HepG2 (cell line): ENCODE data around the gene C12orf43. TPM values are rescaled to one million over a fixed set of nuclear protein-coding genes. Genes with fewer than 3 reads are reported as not detected.
A peak's percentile ranks its signal among the peaks of the same experiment; 100 is the strongest.

Experiments used
- ATAC-seq: fragments of 200-7000 bp; cut with Tn5 transposase; 3 replicates; pipeline ENCODE4 v1.9.1; 2020; ENCODE audit warnings: mild to moderate bottlenecking, moderate library complexity
- BruUV-seq: library from RNA; stranded (reverse); fragments of 400-500 nt; replicated peaks from 2 replicates; lab custom pipeline; 2021; lab: Mats Ljungman, UMichigan
- CTCF ChIA-PET: fragments of 300-600 bp; formaldehyde crosslinking; extraction: SDS; loops from one replicate; lab custom pipeline; 2021; ENCODE audit warnings: low total read pairs, inconsistent platforms, low intra/inter-chr PET ratio; lab: Yijun Ruan, JAX
- POLR2A ChIA-PET: fragments of 350-600 bp; sonication (Branson Sonifier 250); formaldehyde crosslinking; loops from one replicate; lab custom pipeline; 2020; ENCODE audit warnings: antibody characterized with exemption, inconsistent platforms; lab: Yijun Ruan, JAX
- DNase-seq: peaks from one replicate; pipeline ENCODE4 v3.0.0-alpha.2; 2015; ENCODE audit warnings: low spot score
- FAIRE-seq: peaks from 3 replicates; lab custom pipeline; 2011; peaks lifted over from hg19 to GRCh38; lab: Jason Lieb, UNC
- H2AFZ ChIP-seq: one replicate; pipeline ENCODE4 v1.6.1; 2011; ENCODE audit warnings: low read length, inconsistent platforms
- H3K27ac ChIP-seq: fragments of 300-600 bp; 3 replicates; pipeline ENCODE4 v1.8.0; 2011; ENCODE audit warnings: mixed run types, mild to moderate bottlenecking, mixed read lengths, low read length, inconsistent platforms; ENCODE audit not compliant: insufficient read depth; ENCODE audit errors: extremely low read length
- H3K27me3 ChIP-seq, 2 experiments: fragments of 200-600 bp in 1 of 2; 2 replicates in 1 of 2; 3 replicates in 1 of 2; pipeline versions ENCODE4 v1.6.0 to v1.8.0; 2011; ENCODE audit warnings: low read length in 2 of 2, mild to moderate bottlenecking in 2 of 2, moderate library complexity in 2 of 2, inconsistent platforms in 1 of 2; ENCODE audit not compliant: insufficient read depth in 2 of 2, control insufficient read depth in 1 of 2
- H3K36me3 ChIP-seq, 2 experiments: fragments of 200-600 bp in 1 of 2; replicated peaks in 1 of 2; 2 replicates in 1 of 2; 3 replicates in 1 of 2; pipeline versions ENCODE4 v1.5.1 to v1.8.0; 2011; ENCODE audit warnings: low read length in 2 of 2, inconsistent platforms in 1 of 2; ENCODE audit not compliant: insufficient read depth in 2 of 2, control insufficient read depth in 1 of 2
- H3K4me1 ChIP-seq: 2 replicates; pipeline ENCODE4 v1.5.1; 2012; ENCODE audit warnings: low read length, inconsistent platforms; ENCODE audit not compliant: insufficient read depth
- H3K4me2 ChIP-seq: 2 replicates; pipeline ENCODE4 v1.6.0; 2011; ENCODE audit warnings: low read depth, low read length, inconsistent platforms
- H3K4me3 ChIP-seq, 3 experiments: fragments of 200-600 bp in 1 of 3; sonication (generic), shearing (Covaris generic) in 1 of 3; replicated peaks in 1 of 3; 2 replicates each; pipeline ENCODE4 v1.5.1; 2011 to 2016; ENCODE audit warnings: low read length in 3 of 3, inconsistent platforms in 2 of 3, low read depth in 2 of 3, mild to moderate bottlenecking in 2 of 3, control low read depth in 1 of 3, mixed read lengths in 1 of 3; ENCODE audit not compliant: insufficient read depth in 1 of 3
- H3K79me2 ChIP-seq: one replicate; pipeline ENCODE4 v1.6.1; 2011; ENCODE audit warnings: low read length, inconsistent platforms; ENCODE audit not compliant: insufficient read depth
- H3K9ac ChIP-seq: 2 replicates; pipeline ENCODE4 v1.6.0; 2011; ENCODE audit warnings: mild to moderate bottlenecking, low read depth, low read length, inconsistent platforms; ENCODE audit not compliant: insufficient read depth
- H3K9me3 ChIP-seq: 2 replicates; pipeline ENCODE4 v1.5.1; 2012; ENCODE audit warnings: mild to moderate bottlenecking, low read length
- H4K20me1 ChIP-seq: 2 replicates; pipeline ENCODE4 v1.6.0; 2011; ENCODE audit warnings: inconsistent platforms, mild to moderate bottlenecking, low read length, moderate library complexity; ENCODE audit not compliant: insufficient read depth
- CEBPG ChIP-seq: IDR thresholded peaks from 2 replicates; pipeline ENCODE4 v1.6.1; 2016
- GABPB1 ChIP-seq: IDR thresholded peaks from 2 replicates; pipeline ENCODE4 v1.6.1; 2016; ENCODE audit warnings: mild to moderate bottlenecking, missing genetic modification reagents, moderate library complexity, missing compliant biosample characterization
- HNF4A ChIP-seq: sonication (generic); formaldehyde crosslinking; IDR thresholded peaks from 2 replicates; pipeline ENCODE4 v1.4.0; 2020; ENCODE audit warnings: missing genetic modification reagents
- HNF4G ChIP-seq, 2 experiments: sonication (generic) in 1 of 2; formaldehyde crosslinking in 1 of 2; IDR thresholded peaks; 2 replicates each; pipeline versions ENCODE4 v1.4.0 to v1.6.1; 2011 to 2020; ENCODE audit warnings: borderline replicate concordance in 2 of 2, low read depth in 2 of 2, mild to moderate bottlenecking in 2 of 2, low read length in 1 of 2, missing genetic modification reagents in 1 of 2, moderate library complexity in 1 of 2
- KDM1A ChIP-seq: IDR thresholded peaks from 2 replicates; pipeline ENCODE4 v1.6.1; 2016; ENCODE audit warnings: missing compliant biosample characterization
- NCOR1 ChIP-seq: fragments of 200-600 bp; sonication (generic); IDR thresholded peaks from 2 replicates; pipeline ENCODE4 v1.7.0; 2017; ENCODE audit warnings: antibody characterized with exemption, low read length, borderline replicate concordance
- RBFOX2 ChIP-seq: fragments of 200-400 bp; formaldehyde crosslinking; IDR thresholded peaks from 2 replicates; pipeline ENCODE4 v1.6.1; 2017; ENCODE audit warnings: low read depth, mild to moderate bottlenecking, low read length
- RCOR2 ChIP-seq: IDR thresholded peaks from 2 replicates; pipeline ENCODE4 v1.6.1; 2016; ENCODE audit warnings: missing biosample characterization, missing genetic modification reagents
- ZBTB8A ChIP-seq: sonication (generic); formaldehyde crosslinking; IDR thresholded peaks from 2 replicates; pipeline ENCODE4 v1.4.0; 2020; ENCODE audit warnings: mild to moderate bottlenecking, low read depth, missing genetic modification reagents, borderline replicate concordance
- ZKSCAN1 ChIP-seq: fragments of 150-350 bp; IDR thresholded peaks from 2 replicates; pipeline ENCODE4 v1.6.1; 2014; ENCODE audit warnings: low read length
- ZMYM2 ChIP-seq: sonication (generic); formaldehyde crosslinking; IDR thresholded peaks from 2 replicates; pipeline ENCODE4 v1.8.0; 2022; ENCODE audit warnings: mild to moderate bottlenecking, missing genetic modification reagents
- ZMYM3 ChIP-seq: sonication (generic); formaldehyde crosslinking; IDR thresholded peaks from 2 replicates; pipeline ENCODE4 v1.5.1; 2020; ENCODE audit warnings: mild to moderate bottlenecking, missing genetic modification reagents
- ZNF614 ChIP-seq: IDR thresholded peaks from 2 replicates; pipeline ENCODE4 v1.6.1; 2018; ENCODE audit warnings: missing biosample characterization, missing genetic modification reagents, inconsistent platforms, borderline replicate concordance
- WGBS: methylation state at CpG from one replicate; pipeline ENCODE4 v1.1.6; 2017; ENCODE audit warnings: low lambda C conversion rate; 5-methylcytosine and 5-hydroxymethylcytosine counted together
- in situ Hi-C: cut with HindIII; loops from 2 replicates; pipeline ENCODE4 v1.10.0; 2017; ENCODE audit warnings: low pct_unique_long_range_greater_than_20kb; ENCODE audit not compliant: extremely low pct_ligation_motif_present
- intact Hi-C: fragments of 100-400 bp; cut with micrococcal nuclease; formaldehyde crosslinking; loops from one replicate; pipeline ENCODE4 v1.10.0; 2022; ENCODE audit not compliant: unreplicated experiment
- polyA plus RNA-seq, 8 experiments: library from polyadenylated mRNA; depleted of rRNA in 3 of 8; stranded (reverse) in 7 of 8; unstranded in 1 of 8; fragments of >200 nt; fragmentation: Illumina TruSeq in 4 of 8; extraction: Trizol in 4 of 8; gene quantifications; 2 replicates each; pipeline versions ENCODE4 v1.2.1 to v1.2.3, GENCODE V29; 2011 to 2016; ENCODE audit warnings: low read depth in 4 of 8, missing spikeins in 1 of 8, mixed read lengths in 1 of 8; ENCODE audit not compliant: insufficient read depth in 1 of 8
- total RNA-seq, 5 experiments: library from RNA; depleted of rRNA; stranded (reverse); fragments of >200 nt; fragmentation: Illumina TruSeq; extraction: Trizol; gene quantifications; 2 replicates each; pipeline ENCODE4 v1.2.3, GENCODE V29; 2016; ENCODE audit warnings: low read depth in 1 of 5
- TF ChIP-seq, protein P1 (sequence below): sonication (generic); formaldehyde crosslinking; IDR thresholded peaks from 2 replicates; pipeline ENCODE4 v1.4.0; 2020; ENCODE audit warnings: missing genetic modification reagents, borderline replicate concordance
- TF ChIP-seq, protein P2 (sequence below): IDR thresholded peaks from 2 replicates; pipeline ENCODE4 v1.6.1; 2012; ENCODE audit warnings: low read length, improper control_type of control experiment

The C12orf43 gene
- total and polyA plus RNA-seq, 2 of the 13 experiments (the other 11 are each of a cell fraction or from before 2014, with no cell fraction given) = 7.9 to 11.1 TPM

DNA sequence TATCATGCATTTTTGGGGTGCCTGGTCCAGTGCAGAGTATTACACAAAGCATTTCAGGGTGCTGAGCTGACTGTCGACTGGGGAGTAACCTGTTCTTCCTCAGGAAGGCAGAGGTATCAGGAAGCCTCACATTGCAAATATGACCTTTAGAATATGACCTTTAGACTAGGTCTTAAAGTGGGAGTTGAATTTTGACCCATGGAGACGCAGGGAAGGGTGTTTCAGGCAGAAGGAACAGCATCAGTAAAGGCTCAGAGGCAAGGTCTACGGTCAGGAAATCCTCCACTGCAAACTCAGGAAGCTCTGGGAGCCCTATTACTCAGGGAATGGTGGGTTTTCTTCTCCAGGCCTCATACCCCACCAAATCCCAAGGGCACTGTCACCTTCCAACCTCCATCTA is 26.6 kb downstream of the C12orf43 start:
- H3K27ac ChIP-seq = no peak overlapping the region
- H3K4me2 ChIP-seq = no peak overlapping the region
- intact Hi-C loops (no loop called here), in situ Hi-C loops (no loop called here)
- DNase-seq = no peak
- no peaks in the 10 kb centered on the region for H3K9me3 ChIP-seq
- TSS peak; percentile 25 for BruUV-seq
- H3K36me3 ChIP-seq = peaks cover 34 to 56% of the 10 kb centered on the region in 2 experiments
- no peaks in the 10 kb centered on the region for H4K20me1 ChIP-seq
- peaks cover 2% of the 10 kb centered on the region for H3K79me2 ChIP-seq
- H3K27me3 ChIP-seq = no peaks in the 10 kb centered on the region
- no peak overlapping the region for H2AFZ ChIP-seq
- 96% methylated on average over 3 of the region's 3 CpGs for WGBS
- no peak overlapping the region for H3K4me3 ChIP-seq
- ChIA-PET CTCF (no interaction called here), POLR2A (interaction anchor here (5.5 kb wide), 1 partner anchor 10 kb away, joined by 56 read pairs; the partner anchor contains the start of gene HNF1A)
- no peak for TF ChIP-seq ZNF614 (CRISPR knock-in tag)
- peak; percentile 69; the same call in 1 of the 2 replicates for TF ChIP-seq KDM1A
- TF ChIP-seq NCOR1 = peak; percentile 39; the same call in 1 of the 2 replicates
- peak; percentile 85 for TF ChIP-seq ZMYM3 (CRISPR knock-in tag)
- TF ChIP-seq ZKSCAN1 = peak; percentile 53; the same call in 1 of the 2 replicates
- no peak for TF ChIP-seq ZBTB8A (CRISPR knock-in tag)
- TF ChIP-seq GABPB1 (CRISPR knock-in tag) = no peak
- peak; percentile 50; the same call in 1 of the 2 replicates for TF ChIP-seq HNF4G (IDR thresholded peaks at IDR 0.05; ENCODE audit: borderline replicate concordance, low read depth, low read length)
- no peak for TF ChIP-seq HNF4G (CRISPR knock-in tag; IDR thresholded peaks at IDR 0.05; ENCODE audit: borderline replicate concordance, low read depth)
- TF ChIP-seq ZMYM2 (CRISPR knock-in tag) = peak; percentile 58; the same call in 1 of the 2 replicates
- TF ChIP-seq RBFOX2 = 0 out of 2 replicates have a peak, but pooled peaks have one; percentile 35
- TF ChIP-seq HNF4A = peak; percentile 70
- TF ChIP-seq, protein P1, sequence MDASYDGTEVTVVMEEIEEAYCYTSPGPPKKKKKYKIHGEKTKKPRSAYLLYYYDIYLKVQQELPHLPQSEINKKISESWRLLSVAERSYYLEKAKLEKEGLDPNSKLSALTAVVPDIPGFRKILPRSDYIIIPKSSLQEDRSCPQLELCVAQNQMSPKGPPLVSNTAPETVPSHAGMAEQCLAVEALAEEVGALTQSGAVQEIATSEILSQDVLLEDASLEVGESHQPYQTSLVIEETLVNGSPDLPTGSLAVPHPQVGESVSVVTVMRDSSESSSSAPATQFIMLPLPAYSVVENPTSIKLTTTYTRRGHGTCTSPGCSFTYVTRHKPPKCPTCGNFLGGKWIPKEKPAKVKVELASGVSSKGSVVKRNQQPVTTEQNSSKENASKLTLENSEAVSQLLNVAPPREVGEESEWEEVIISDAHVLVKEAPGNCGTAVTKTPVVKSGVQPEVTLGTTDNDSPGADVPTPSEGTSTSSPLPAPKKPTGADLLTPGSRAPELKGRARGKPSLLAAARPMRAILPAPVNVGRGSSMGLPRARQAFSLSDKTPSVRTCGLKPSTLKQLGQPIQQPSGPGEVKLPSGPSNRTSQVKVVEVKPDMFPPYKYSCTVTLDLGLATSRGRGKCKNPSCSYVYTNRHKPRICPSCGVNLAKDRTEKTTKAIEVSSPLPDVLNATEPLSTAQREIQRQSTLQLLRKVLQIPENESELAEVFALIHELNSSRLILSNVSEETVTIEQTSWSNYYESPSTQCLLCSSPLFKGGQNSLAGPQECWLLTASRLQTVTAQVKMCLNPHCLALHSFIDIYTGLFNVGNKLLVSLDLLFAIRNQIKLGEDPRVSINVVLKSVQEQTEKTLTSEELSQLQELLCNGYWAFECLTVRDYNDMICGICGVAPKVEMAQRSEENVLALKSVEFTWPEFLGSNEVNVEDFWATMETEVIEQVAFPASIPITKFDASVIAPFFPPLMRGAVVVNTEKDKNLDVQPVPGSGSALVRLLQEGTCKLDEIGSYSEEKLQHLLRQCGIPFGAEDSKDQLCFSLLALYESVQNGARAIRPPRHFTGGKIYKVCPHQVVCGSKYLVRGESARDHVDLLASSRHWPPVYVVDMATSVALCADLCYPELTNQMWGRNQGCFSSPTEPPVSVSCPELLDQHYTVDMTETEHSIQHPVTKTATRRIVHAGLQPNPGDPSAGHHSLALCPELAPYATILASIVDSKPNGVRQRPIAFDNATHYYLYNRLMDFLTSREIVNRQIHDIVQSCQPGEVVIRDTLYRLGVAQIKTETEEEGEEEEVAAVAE = no peak
- TF ChIP-seq, protein P2, sequence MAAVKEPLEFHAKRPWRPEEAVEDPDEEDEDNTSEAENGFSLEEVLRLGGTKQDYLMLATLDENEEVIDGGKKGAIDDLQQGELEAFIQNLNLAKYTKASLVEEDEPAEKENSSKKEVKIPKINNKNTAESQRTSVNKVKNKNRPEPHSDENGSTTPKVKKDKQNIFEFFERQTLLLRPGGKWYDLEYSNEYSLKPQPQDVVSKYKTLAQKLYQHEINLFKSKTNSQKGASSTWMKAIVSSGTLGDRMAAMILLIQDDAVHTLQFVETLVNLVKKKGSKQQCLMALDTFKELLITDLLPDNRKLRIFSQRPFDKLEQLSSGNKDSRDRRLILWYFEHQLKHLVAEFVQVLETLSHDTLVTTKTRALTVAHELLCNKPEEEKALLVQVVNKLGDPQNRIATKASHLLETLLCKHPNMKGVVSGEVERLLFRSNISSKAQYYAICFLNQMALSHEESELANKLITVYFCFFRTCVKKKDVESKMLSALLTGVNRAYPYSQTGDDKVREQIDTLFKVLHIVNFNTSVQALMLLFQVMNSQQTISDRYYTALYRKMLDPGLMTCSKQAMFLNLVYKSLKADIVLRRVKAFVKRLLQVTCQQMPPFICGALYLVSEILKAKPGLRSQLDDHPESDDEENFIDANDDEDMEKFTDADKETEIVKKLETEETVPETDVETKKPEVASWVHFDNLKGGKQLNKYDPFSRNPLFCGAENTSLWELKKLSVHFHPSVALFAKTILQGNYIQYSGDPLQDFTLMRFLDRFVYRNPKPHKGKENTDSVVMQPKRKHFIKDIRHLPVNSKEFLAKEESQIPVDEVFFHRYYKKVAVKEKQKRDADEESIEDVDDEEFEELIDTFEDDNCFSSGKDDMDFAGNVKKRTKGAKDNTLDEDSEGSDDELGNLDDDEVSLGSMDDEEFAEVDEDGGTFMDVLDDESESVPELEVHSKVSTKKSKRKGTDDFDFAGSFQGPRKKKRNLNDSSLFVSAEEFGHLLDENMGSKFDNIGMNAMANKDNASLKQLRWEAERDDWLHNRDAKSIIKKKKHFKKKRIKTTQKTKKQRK = no peak
- TF ChIP-seq RCOR2 = peak; percentile 37; the same call in 1 of the 2 replicates
- no peak for TF ChIP-seq CEBPG (CRISPR knock-in tag)
- H3K4me1 ChIP-seq = peaks cover 15% of the 10 kb centered on the region
- ATAC-seq = no peak
- no peak for FAIRE-seq
- H3K9ac ChIP-seq = no peak overlapping the region
